GM18873 (cell line): ENCODE data around the gene TMEM132A.

Experiments
- ATAC-seq: cut with Tn5 transposase; IDR thresholded peaks from one replicate; pipeline ENCODE4 v1.9.1; 2021; ENCODE audit warnings: mild to moderate bottlenecking, moderate library complexity, moderate number of reproducible peaks; ENCODE audit not compliant: unreplicated experiment, low FRiP score

The TMEM132A gene

DNA sequence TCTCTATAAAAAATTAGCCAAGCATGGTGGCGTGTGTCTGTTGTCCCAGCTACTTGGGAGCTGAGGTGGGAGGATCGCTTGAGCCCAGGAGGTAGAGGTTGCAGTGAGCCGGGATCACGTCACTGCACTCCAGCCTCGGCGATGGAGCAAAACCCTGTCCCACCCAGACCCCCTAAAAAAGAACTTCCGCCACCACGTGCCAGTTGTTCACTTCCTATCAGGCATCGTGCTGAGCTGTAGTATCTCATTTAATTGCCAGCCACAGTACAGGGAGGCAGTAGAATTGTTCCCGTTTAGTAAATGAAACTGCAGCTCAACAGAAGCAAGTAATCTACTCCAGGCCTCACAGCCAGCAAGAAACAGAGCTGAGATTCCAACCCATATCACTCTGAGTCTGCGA, 3.0 kb upstream of the TMEM132A start:
- no peak for ATAC-seq

DNA sequence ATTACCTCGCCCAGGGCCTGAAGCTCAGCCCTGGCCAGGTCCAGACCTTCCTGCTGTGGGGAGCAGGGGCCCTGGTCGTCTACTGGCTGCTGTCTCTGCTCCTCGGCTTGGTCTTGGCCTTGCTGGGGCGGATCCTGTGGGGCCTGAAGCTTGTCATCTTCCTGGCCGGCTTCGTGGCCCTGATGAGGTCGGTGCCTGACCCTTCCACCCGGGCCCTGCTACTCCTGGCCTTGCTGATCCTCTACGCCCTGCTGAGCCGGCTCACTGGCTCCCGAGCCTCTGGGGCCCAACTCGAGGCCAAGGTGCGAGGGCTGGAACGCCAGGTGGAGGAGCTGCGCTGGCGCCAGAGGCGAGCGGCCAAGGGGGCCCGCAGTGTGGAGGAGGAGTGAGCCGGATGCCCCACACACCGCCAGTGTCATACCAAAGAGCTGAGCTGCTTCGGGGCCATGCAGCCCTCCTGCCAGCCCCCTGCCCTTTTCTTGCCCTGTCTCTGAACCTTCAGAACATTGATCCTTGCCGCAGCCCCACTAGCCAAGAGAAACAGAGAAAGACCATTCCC, 2.4 kb upstream of the TMEM132A start:
- no peak for ATAC-seq

DNA sequence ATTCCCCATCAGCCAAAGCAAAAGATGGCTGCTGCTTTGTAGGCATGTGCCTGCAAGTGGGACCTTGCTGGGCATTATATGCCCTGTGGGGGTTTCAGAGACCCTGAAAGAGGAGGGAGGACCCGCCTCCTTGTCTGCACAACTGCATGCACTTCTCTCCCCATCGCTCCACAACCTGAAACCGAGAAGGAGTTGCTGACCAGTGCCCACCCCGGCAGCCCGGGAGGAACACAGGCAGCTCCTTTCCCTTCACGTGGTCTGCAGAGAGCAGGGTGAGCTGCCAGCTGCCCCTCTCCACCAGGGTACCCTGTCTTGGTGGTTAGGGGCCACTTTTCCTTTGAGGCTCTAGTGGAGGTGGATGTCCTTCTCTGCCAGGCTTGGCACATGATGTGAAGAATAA, 1.4 kb upstream of the TMEM132A start:
- ATAC-seq = no peak

DNA sequence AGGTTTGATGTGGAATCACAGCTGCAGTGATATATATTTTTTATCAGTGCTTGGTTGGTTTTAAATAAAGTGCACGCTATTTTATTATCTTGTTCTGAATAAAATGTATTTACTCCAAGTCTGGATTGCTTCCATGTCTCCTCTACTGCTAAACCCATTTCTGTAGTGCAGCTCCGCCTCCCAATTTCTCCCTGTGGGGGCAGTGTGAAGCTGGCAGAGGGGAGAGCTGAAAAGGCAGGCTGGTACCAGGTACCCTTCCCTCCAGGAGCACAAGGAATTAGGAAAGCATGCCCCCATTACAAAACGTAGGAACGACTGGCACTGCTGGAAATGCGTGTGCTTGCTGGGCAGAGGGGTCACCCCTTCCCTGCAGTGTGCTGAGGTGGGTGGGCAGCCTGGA, 934 bp upstream of the TMEM132A start:
- no peak for ATAC-seq

DNA sequence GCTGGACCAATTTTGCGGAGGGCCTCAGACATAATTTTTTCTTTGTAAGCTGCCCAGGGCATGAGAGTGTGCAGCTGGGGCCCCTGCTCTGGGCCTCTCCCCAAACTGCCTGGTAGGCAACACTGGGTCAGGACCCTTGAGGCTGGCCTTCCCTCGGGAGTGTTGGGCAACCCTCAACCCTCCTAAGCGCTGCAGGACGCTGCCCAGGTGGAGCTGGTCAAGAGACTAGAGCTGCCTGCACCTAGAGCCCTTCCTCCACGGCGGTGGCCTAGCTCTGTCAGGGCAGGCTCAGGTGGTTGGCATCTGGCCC, 505 bp upstream of the TMEM132A start:
- no peak for ATAC-seq

DNA sequence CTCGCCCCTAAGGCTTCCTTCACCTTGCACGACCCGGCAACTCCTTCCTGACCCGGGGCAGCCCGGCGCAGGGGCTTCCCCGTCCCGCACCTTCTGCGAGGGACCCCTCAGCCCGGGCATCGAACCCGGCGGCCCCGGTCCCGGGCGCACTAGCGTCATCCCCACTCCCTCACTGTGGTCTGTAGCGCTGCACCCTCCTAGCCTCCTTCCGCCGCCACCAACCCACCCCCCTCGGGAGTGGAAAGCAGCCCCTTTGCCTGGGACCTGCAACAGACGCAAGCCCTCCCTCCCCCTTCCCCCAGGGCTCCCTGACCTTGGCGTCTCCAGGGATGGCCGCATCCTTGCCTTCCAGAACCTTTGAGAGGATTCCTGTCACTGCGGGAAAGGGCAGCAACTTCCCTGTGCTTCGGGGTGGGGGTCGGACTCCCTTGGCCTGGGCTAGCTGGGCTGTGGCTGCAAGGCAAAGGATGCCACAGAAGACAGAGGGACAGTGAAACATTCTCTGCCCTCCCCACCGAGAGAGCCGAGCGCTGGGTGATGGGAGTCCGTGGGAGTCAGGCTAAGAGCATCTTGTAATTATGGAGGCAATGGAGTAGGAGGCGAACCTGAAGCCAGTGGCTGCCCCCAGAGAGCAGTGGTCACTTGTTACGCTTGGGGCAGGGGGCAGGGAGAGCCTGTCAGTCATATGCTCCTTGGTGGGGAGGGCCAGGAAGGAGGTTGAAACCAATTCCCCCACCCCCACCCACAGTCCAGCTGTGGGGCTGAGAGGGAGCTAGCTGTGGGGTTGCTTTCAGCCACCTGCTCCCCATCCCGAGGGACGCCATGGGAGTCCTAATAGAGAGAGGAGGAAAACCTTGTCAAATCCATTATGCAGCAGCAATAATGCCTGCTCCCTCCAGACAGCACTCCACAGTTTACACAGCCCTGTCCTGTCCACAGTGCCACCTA, 920 bp downstream of the TMEM132A start:
- no peak for ATAC-seq

DNA sequence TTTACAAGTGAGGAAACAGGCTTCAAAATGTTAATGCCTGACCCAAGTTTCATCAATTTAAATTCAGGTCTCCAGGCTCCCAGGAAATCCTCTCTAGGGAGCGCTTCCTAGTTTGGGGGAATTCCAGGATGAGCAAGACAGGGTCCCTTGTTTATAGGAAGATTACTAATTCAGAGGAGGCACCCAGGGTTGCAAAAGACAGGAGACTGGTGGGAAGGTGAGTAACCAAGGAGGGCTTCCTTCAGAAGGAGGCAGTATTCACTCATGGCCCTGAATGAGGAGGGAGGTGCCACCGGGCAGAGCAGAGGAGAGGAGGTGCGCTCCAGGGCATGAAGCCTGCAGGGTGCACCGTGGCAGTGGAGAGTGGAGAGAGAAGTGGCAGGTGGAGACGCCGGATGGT, 1.6 kb downstream of the TMEM132A start:
- no peak for ATAC-seq

DNA sequence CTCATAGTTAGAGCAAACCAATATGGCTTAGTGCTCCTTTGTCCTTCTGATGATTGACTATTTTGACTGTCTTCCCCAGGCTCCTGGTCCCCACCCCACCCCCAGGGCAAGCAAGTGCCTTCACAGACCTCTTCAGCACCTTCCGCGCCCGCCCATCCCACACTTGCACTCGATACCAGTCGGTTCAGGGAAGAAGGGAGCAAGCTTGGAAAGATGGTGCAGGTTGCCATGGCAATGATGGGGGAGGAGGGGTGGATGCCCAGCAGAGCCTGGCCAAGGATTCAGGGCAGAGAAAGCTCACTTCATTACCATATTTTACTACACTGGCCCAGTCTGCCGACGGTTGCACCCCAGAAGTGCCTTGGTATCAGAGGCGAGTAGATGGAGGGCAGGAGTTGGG, 2.2 kb downstream of the TMEM132A start:
- ATAC-seq = no peak

DNA sequence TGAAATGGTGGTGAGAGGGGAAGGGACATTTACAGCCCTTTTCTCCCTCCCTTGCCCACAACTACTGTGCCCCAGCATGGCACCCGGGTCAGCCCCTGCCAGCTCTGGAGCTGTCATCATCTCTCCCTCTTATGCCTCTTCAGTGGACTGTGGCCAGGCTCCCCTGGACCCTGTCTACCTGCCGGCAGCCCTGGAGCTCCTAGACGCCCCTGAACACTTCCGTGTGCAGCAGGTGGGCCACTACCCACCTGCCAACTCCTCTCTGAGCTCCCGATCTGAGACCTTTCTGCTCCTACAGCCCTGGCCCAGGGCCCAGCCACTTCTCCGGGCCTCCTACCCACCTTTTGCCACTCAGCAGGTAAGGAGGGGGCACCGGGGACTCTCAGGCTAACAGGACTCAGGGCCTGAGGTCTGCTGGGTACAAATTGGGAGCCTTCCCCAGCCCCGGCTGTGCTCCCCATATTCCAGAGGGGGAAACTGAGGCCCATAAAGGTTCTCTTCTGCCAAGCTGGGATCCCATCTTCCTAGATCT, 2.9 kb downstream of the TMEM132A start:
- no peak for ATAC-seq

DNA sequence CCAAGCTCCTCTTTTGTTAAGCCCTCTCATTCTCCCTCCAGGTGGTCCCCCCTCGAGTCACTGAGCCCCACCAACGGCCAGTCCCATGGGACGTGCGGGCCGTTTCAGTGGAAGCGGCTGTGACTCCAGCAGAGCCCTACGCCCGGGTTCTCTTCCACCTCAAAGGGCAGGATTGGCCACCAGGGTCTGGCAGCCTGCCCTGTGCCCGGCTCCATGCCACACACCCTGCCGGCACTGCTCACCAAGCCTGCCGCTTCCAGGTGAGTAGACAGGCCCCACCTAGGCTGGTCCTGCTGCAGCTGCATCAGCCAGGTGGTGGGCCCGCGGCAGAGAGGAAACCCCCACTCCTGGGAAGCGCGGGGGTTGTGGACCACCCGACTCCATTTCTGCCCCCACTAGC, 3.3 kb downstream of the TMEM132A start:
- ATAC-seq = no peak

DNA sequence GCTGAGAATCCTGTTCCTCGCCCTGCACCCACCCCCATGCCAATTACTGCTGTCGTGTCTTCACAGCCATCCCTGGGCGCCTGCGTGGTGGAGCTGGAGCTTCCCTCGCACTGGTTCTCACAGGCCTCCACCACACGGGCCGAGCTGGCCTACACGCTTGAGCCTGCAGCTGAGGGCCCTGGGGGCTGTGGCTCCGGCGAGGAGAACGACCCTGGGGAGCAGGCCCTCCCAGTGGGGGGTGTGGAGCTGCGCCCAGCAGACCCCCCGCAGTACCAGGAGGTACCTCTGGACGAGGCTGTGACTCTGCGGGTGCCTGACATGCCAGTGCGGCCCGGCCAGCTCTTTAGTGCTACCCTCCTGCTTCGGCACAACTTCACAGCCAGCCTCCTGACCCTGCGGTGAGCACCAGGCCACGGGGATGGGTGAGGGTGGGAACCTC, 4.3 kb downstream of the TMEM132A start:
- ATAC-seq = no peak

DNA sequence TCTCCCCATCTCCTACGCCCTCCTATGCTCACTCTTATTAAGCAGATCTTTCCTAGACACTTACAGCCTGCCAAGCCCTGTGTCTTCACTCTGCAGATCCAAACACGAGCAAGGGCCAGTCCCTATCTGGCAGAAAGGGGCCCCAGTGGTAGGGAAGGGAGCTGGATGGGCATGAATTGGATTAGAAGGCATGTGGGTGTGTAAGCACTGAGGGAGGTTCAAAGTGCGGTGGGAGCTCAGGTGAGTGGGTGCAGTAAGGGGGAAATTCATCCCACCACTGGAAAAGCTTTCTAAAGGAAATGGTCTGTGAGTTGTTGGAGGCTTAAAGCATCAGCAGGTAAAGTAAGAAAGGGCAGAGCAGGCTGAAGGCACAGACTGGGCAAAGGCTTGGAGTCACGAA, 5.5 kb downstream of the TMEM132A start:
- no peak for ATAC-seq

DNA sequence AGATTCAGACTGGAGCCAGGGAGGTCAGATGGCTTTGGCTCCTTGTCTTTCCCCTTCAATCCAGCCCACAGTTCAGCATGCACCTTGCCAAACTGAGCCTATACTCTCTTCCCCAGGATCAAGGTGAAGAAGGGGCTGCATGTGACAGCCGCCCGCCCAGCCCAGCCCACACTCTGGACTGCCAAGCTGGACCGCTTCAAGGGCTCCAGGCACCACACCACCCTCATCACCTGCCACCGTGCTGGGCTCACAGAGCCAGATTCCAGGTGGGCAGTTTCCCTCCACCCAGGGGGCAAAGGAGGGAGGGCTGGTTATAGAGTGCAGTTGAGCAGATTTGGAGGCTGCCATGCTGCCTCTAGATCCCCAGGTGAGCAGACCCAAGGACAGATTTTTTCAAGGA, 6.1 kb downstream of the TMEM132A start:
- no peak for ATAC-seq

DNA sequence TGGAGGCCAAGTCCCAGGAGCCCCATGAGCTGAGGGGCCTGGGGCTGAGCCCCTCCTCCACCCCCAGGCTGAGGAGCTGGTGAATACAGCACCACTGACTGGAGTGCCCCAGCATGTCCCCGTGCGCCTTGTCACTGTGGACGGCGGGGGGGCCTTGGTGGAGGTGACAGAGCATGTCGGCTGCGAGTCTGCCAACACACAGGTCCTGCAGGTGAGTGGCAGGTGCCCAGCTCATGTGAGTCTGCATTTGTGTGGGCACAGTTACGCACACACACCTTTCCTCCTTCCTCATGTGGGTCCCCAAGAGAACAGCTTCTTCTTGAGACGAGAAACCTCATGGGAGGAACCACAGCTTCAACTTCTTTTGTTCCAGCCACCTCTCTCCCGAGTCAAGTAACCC, 7.7 kb downstream of the TMEM132A start:
- ATAC-seq = no peak

DNA sequence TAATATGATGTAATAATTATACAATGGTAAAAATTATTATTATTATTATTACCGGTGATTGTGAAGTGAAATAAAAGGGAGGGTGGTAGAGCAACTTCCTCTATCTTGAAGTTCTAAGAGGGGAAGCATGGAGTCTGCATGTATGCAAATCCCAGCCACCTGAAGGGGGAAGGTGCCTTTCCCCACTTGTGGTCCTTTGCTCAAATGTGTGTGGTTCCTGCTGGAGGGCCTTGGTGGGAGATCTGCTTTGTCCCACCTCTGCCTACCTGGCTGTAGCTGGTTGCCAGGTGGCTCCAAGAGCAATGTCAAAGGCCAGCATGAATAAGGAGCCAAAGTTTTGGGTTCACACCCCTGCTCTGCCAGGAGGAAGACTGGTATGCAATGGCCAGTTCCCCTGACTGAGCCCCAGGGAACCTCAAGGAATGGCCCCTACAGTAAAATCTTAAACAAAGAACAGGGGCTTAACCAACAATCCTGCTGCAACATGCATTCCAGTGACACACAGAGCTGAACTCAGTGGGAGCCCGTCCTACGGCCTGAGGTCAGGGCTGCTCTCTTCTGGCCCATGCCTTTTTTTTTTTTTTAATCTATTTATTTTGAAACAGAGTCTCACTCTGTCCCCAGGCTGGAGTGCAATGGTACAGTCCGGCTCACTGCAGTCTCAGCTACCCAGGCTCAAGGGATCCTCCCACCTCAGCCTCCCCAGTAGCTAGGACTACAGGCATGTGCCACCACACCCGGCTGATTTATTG, 8.5 kb downstream of the TMEM132A start:
- no peak for ATAC-seq

DNA sequence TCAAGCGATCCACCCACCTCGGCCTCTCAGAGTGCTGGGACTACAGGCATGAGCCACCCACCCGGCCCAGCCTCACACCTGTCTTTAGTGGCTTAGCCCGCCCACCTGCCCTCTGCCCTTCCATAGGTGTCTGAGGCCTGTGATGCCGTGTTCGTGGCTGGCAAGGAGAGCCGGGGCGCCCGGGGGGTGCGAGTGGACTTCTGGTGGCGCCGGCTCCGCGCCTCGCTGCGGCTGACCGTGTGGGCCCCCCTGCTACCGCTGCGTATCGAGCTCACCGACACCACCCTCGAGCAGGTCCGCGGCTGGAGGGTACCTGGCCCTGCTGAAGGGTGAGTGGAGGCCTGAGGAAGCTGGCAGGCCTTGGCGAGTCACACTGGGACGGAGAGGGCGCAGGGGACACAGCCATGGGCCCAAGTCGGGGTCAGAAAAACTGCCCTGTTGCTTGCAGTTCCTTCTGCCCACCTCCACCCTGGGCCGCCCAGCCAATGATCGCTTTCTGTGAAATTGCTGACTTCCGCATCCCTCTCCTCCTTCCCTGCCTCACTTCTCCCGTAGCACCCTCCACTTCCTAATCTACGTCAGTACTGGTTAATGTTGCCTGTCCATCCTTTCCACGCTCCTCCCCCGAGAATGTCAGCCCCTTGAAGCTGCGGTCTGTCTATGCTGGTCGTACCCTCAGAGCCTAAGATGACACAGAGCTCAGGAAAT, 9.3 kb downstream of the TMEM132A start:
- ATAC-seq = no peak

DNA sequence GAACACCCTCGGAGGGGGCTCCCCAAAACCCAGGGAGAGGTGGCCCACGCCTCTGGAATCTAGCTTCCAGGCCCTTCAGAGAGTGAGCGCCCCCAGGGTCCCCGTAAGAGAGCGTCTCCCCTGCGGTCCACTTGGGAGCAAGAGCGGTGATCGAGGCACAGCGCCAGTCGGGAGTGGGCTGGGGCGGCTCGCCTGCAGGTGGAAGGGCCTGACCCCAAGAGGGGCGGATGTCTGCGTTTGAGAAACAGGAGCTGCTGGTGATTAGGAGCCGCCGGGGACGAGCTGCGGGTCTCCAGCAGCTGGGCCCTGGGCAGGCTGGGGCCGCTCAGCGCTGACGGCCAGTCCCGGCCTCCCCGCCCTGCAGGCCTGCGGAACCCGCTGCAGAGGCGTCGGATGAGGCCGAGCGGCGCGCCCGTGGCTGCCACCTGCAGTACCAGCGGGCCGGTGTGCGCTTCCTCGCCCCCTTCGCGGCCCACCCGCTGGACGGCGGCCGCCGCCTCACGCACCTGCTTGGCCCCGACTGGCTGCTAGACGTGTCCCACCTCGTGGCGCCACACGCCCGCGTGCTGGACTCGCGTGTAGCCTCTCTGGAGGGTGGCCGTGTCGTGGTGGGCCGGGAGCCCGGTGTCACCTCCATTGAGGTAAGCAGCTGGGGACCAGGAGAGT, 10.0 kb downstream of the TMEM132A start:
- ATAC-seq = no peak

DNA sequence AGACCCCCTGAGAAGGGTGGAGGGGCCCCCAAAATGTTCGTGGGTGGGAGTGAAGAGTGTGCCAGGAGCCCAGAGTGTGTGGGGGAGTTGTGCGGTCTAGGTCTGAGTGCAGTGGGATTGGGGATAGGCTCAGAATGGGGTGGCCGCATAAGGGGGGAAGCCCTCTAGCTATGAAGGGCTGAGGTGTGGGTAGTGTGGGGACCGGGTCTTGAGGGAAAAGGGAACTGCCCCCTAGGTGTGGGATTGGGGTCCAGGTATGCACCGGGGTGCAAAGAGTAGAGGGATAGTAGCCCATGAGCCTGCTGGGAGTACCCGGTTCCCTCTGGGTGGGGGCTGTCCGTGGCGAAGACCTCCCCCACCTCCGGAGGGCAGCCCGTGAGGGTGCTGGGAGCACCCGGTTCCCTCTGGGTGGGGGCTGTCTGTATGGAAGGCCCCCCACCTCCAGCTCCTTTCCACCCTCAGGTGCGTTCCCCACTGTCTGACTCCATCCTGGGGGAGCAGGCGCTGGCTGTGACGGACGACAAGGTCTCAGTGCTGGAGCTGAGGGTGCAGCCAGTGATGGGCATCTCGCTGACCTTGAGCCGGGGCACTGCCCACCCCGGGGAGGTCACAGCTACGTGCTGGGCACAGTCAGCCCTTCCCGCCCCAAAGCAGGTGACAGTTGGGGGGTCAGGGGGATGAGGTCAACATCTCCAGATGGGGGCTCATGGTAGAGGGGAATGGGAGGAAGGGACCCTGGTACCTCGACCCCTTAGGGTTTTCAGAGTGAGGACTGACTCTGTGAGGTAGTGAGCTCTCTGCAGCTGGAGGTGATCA, 10.7 kb downstream of the TMEM132A start:
- ATAC-seq = no peak

DNA sequence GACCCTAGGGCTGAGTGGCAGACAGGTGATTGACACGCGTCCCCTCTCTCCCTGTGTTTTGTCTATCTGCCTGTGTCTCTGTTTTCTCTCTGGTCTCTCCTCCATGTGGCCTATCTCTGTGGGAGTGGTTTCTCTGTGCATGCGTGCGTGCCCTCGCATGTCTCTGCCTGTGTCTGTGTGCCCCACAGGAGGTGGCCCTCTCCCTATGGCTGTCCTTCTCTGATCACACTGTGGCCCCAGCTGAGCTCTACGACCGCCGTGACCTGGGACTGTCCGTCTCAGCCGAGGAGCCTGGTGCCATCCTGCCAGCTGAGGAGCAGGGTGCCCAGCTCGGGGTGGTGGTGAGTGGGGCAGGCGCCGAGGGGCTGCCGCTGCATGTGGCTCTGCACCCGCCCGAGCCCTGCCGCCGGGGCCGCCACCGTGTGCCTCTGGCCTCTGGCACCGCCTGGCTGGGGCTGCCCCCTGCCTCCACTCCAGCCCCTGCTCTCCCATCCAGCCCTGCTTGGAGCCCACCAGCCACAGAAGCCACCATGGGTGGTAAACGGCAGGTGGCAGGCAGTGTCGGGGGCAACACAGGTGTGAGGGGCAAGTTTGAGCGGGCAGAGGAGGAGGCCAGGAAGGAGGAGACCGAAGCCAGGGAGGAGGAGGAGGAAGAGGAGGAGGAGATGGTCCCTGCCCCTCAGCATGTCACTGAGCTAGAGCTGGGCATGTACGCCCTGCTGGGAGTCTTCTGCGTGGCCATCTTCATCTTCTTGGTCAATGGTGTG, 11.6 kb downstream of the TMEM132A start:
- no peak for ATAC-seq
